Osteoblast (primary cell): ENCODE data around the gene CAMTA1. TPM values are rescaled to one million over a fixed set of nuclear protein-coding genes. Genes with fewer than 3 reads are reported as not detected.

ENCODE experiments used
- DNase-seq: peaks from one replicate; pipeline ENCODE4 v3.0.0; 2011; ENCODE audit warnings: low spot score, mixed read lengths; ENCODE audit not compliant: insufficient read length; ENCODE audit errors: missing footprints
- H2AFZ ChIP-seq: 2 replicates; pipeline ENCODE4 v1.6.0; 2011; ENCODE audit warnings: mild to moderate bottlenecking, low read length
- H3K27ac ChIP-seq: 2 replicates; pipeline ENCODE4 v1.5.1; 2011; ENCODE audit warnings: mild to moderate bottlenecking, low read depth, low read length, moderate library complexity
- H3K27me3 ChIP-seq: 2 replicates; pipeline ENCODE4 v1.6.0; 2012; ENCODE audit warnings: mild to moderate bottlenecking, control low read depth, inconsistent platforms, low read length, moderate library complexity; ENCODE audit not compliant: insufficient read depth
- H3K36me3 ChIP-seq: 2 replicates; pipeline ENCODE4 v1.5.1; 2011; ENCODE audit warnings: mild to moderate bottlenecking, low read length, control low read depth, moderate library complexity; ENCODE audit not compliant: insufficient read depth
- H3K4me1 ChIP-seq: 2 replicates; pipeline ENCODE4 v1.5.1; 2011; ENCODE audit warnings: mild to moderate bottlenecking, low read length, control low read depth, moderate library complexity; ENCODE audit not compliant: insufficient read depth
- H3K4me2 ChIP-seq: 2 replicates; pipeline ENCODE4 v1.6.0; 2011; ENCODE audit warnings: mild to moderate bottlenecking, low read length; ENCODE audit not compliant: insufficient read depth
- H3K4me3 ChIP-seq: fragments of 200-600 bp; sonication (generic); 3 replicates; pipeline ENCODE4 v1.5.1; 2012; ENCODE audit warnings: mild to moderate bottlenecking, low read length, inconsistent platforms; ENCODE audit not compliant: insufficient read depth
- H3K79me2 ChIP-seq: 2 replicates; pipeline ENCODE4 v1.6.0; 2012; ENCODE audit warnings: mild to moderate bottlenecking, low read length, control low read depth, inconsistent platforms; ENCODE audit not compliant: insufficient read depth
- H3K9me3 ChIP-seq: 2 replicates; pipeline ENCODE4 v1.5.1; 2011; ENCODE audit warnings: low read depth, low read length, control low read depth
- H4K20me1 ChIP-seq: 2 replicates; pipeline ENCODE4 v1.6.0; 2012; ENCODE audit warnings: mild to moderate bottlenecking, low read length, control low read depth; ENCODE audit not compliant: insufficient read depth
- total RNA-seq: library from RNA; depleted of rRNA; stranded (reverse); fragments of >200 nt; gene quantifications from 2 replicates; pipeline ENCODE4 v1.2.3, GENCODE V29; 2012
- TF ChIP-seq, protein P1 (sequence below): IDR thresholded peaks from 2 replicates; pipeline ENCODE4 v1.5.1; 2011; ENCODE audit warnings: mild to moderate bottlenecking, low read depth, low read length, moderate library complexity; ENCODE audit errors: extremely low read depth

The CAMTA1 gene
- total RNA-seq, 1 donor, result 47.4 TPM

DNA sequence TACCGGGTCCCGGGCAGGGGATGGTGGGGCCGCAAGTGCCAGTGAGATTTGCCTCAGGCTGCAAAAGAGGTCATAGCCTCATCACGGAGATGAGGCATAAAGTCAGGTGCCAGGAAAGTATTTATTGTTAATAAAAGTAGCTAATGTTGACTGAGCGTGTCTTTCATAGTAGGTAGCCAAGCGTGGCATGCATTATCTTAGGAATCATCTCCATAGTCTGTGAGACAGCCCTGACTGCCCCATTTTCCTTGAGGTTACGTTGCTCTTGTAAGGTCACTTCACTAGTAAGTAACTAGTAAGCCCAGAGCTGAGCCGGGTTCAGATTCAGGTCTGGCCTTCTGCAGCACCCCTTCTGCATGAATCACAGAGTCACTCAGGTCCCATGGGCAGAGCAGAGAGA lies 174.2 kb downstream of the CAMTA1 start:
- peak; percentile 77 for DNase-seq
- H3K9me3 ChIP-seq, result no peaks in the 10 kb centered on the region
- peaks cover 9% of the 10 kb centered on the region for H3K27me3 ChIP-seq
- TF ChIP-seq, protein P1, sequence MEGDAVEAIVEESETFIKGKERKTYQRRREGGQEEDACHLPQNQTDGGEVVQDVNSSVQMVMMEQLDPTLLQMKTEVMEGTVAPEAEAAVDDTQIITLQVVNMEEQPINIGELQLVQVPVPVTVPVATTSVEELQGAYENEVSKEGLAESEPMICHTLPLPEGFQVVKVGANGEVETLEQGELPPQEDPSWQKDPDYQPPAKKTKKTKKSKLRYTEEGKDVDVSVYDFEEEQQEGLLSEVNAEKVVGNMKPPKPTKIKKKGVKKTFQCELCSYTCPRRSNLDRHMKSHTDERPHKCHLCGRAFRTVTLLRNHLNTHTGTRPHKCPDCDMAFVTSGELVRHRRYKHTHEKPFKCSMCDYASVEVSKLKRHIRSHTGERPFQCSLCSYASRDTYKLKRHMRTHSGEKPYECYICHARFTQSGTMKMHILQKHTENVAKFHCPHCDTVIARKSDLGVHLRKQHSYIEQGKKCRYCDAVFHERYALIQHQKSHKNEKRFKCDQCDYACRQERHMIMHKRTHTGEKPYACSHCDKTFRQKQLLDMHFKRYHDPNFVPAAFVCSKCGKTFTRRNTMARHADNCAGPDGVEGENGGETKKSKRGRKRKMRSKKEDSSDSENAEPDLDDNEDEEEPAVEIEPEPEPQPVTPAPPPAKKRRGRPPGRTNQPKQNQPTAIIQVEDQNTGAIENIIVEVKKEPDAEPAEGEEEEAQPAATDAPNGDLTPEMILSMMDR, result no peak
- H3K36me3 ChIP-seq, result no peaks in the 10 kb centered on the region
- H3K4me3 ChIP-seq, result no peak overlapping the region
- no peak overlapping the region for H3K27ac ChIP-seq
- H3K4me2 ChIP-seq, result no peak overlapping the region
- no peak overlapping the region for H2AFZ ChIP-seq
- no peaks in the 10 kb centered on the region for H4K20me1 ChIP-seq
- H3K79me2 ChIP-seq, result no peaks in the 10 kb centered on the region
- peaks cover 6% of the 10 kb centered on the region for H3K4me1 ChIP-seq

GRCh38 chr1:6960291-6960811 lies 175.1 kb downstream of the CAMTA1 start:
- Histone ChIP-seq H3K4me2 (peak overlapping the region; percentile 21), H3K27ac (no peak overlapping the region), H3K9me3 (no peaks in the 10 kb centered on the region), H2AFZ (no peak overlapping the region), H4K20me1 (no peaks in the 10 kb centered on the region), H3K36me3 (no peaks in the 10 kb centered on the region), H3K27me3 (peaks cover 15% of the 10 kb centered on the region), H3K4me3 (peak overlapping the region; percentile 8), H3K4me1 (peaks cover 6% of the 10 kb centered on the region), H3K79me2 (no peaks in the 10 kb centered on the region)
- peak; percentile 88 for DNase-seq
- TF ChIP-seq, protein P1, result no peak

- TF ChIP-seq, protein P1, result no peak
- DNase-seq, result no peak
- Histone ChIP-seq H3K79me2 (no peaks in the 10 kb centered on the region), H3K27me3 (peaks cover 15% of the 10 kb centered on the region), H3K36me3 (no peaks in the 10 kb centered on the region), H3K27ac (no peak overlapping the region), H3K4me3 (no peak overlapping the region), H3K4me1 (peaks cover 6% of the 10 kb centered on the region), H2AFZ (no peak overlapping the region), H3K9me3 (no peaks in the 10 kb centered on the region), H3K4me2 (no peak overlapping the region), H4K20me1 (no peaks in the 10 kb centered on the region)
Measured at GRCh38 chr1:6960860-6961259, 175.6 kb downstream of the CAMTA1 start.

DNA sequence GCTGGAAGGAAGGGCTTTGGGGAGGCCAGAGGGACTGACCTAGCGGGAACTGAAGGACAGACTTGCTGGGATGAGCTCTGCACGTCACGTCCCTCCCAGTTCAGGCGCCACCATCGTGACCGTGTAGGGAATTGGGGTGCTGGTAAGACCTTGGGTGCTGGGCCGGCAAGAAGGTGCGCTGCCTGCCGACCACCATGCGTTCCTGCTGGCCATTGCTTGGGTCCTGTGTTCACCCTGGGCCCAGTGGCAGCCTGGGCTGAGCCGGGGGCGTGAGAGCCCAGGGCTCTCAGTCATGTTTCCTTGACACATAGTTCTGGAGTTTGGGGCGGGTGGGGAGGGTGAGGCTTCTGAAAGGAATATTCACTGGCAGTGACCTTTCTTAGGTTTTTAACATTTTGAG lies 176.0 kb downstream of the CAMTA1 start:
- no peaks in the 10 kb centered on the region for H3K79me2 ChIP-seq

More for the DNA sequence above, 176.0 kb downstream of the CAMTA1 start:
- no peaks in the 10 kb centered on the region for H4K20me1 ChIP-seq
- TF ChIP-seq, protein P1, result no peak
- peaks cover 6% of the 10 kb centered on the region for H3K4me1 ChIP-seq
- H3K4me3 ChIP-seq, result no peak overlapping the region
- no peak overlapping the region for H3K4me2 ChIP-seq
- H3K9me3 ChIP-seq, result no peaks in the 10 kb centered on the region
- no peaks in the 10 kb centered on the region for H3K36me3 ChIP-seq
- peaks cover 15% of the 10 kb centered on the region for H3K27me3 ChIP-seq
- H3K27ac ChIP-seq, result no peak overlapping the region
- DNase-seq, result peak; percentile 44
- H2AFZ ChIP-seq, result no peak overlapping the region
